Activated B cell treated with CpG ODN at 0.5 μM for 24 hours (primary cell): ENCODE results near the gene SLC35E1. TPM values are rescaled to one million over a fixed set of nuclear protein-coding genes. Genes with fewer than 3 reads are reported as not detected.

Source experiments
- ATAC-seq: fragments of 200-7000 bp; cut with Tn5 transposase; one replicate; pipeline ENCODE4 v1.10.0; 2021; ENCODE audit warnings: low read depth, mild to moderate bottlenecking, moderate library complexity
- CTCF ChIA-PET: fragments of 350-600 bp; sonication (Branson Sonifier 250); formaldehyde crosslinking; loops from one replicate; lab custom pipeline; 2021; ENCODE audit warnings: antibody characterized with exemption; lab: Charles Lee
- POLR2A ChIA-PET: fragments of 350-600 bp; sonication (Branson Sonifier 250); formaldehyde crosslinking; loops from one replicate; lab custom pipeline; 2021; ENCODE audit warnings: antibody characterized with exemption; lab: Charles Lee
- DNase-seq: peaks from one replicate; pipeline ENCODE4 v3.0.0; 2022
- H3K27ac Mint-ChIP-seq: one replicate; pipeline ENCODE4 v1.8.0; 2020; ENCODE audit warnings: mixed read lengths
- H3K27me3 Mint-ChIP-seq: one replicate; pipeline ENCODE4 v1.8.0; 2021; ENCODE audit warnings: mixed read lengths
- H3K36me3 Mint-ChIP-seq: one replicate; pipeline ENCODE4 v1.8.0; 2021; ENCODE audit warnings: low read depth, mixed read lengths
- H3K4me1 Mint-ChIP-seq: one replicate; pipeline ENCODE4 v1.8.0; 2021; ENCODE audit warnings: mixed read lengths
- H3K4me3 Mint-ChIP-seq: one replicate; pipeline ENCODE4 v1.8.0; 2020; ENCODE audit warnings: mild to moderate bottlenecking, mixed read lengths
- H3K9me3 Mint-ChIP-seq: one replicate; pipeline ENCODE4 v1.8.0; 2020; ENCODE audit warnings: mixed read lengths
- intact Hi-C: fragments of 100-400 bp; cut with micrococcal nuclease; formaldehyde crosslinking; loops from one replicate; pipeline ENCODE4 v1.15.1; 2024
- total RNA-seq: library from RNA; stranded (reverse); gene quantifications from 2 replicates; pipeline ENCODE4 v1.2.3, GENCODE V29; 2022
- TF ChIP-seq, protein P1 (sequence below): fragments of 200-600 bp; IDR thresholded peaks from one replicate; pipeline ENCODE4 v1.8.0; 2022; ENCODE audit warnings: antibody characterized with exemption, mild to moderate bottlenecking

The SLC35E1 gene
- total RNA-seq, 1 donor from 2014 or later, result 51.7 TPM

DNA sequence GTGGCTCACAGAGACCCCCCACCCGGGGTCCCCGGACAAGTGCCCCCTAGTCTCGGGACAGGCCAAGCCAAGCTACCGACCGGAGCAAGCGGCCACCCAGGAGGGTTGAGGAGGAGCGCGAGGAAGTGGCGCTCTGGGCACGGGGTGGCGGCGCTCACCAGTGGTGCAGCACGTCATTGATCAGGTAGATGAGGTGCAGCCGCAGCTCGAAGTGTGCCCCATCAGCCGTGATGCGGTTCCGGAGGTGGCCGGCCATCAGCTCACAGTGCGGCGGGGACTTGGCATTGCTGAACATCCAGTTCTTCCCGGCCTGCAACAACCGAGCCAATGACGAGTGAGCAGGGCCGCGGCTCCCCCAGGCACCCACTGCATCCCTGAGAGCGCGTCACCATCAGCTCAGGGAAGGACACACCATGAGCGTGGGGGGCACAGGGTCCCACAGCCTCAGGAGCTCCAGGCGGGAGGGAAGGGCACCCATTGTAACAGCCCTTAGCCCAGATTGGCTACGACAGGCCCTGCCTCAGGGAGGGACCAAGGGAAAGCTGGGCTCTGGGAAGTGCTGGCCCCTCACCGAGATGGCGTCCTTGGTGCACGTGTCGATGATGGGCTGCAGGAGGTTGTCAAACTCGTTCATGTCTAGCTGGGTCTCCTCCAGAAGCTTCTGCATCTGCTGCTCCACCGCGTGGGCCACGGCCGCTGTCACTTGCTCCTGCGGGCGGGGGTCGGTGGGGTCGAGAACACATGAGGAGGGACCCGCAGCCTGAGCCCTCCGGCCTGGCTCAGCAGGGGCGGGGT, 39.6 kb downstream of the SLC35E1 start:
- Mint-ChIP-seq H3K27ac (no peak overlapping the region), H3K4me1 (peaks cover 5% of the 10 kb centered on the region), H3K4me3 (no peak overlapping the region), H3K27me3 (no peaks in the 10 kb centered on the region), H3K36me3 (peaks cover 93% of the 10 kb centered on the region), H3K9me3 (no peaks in the 10 kb centered on the region)
- POLR2A ChIA-PET, result interaction anchor here (0.6 to 0.9 kb wide), 2 partner anchors 9 to 105 kb away, joined by 4 to 5 read pairs; no protein-coding TSS in a partner anchor
- TF ChIP-seq, protein P1, sequence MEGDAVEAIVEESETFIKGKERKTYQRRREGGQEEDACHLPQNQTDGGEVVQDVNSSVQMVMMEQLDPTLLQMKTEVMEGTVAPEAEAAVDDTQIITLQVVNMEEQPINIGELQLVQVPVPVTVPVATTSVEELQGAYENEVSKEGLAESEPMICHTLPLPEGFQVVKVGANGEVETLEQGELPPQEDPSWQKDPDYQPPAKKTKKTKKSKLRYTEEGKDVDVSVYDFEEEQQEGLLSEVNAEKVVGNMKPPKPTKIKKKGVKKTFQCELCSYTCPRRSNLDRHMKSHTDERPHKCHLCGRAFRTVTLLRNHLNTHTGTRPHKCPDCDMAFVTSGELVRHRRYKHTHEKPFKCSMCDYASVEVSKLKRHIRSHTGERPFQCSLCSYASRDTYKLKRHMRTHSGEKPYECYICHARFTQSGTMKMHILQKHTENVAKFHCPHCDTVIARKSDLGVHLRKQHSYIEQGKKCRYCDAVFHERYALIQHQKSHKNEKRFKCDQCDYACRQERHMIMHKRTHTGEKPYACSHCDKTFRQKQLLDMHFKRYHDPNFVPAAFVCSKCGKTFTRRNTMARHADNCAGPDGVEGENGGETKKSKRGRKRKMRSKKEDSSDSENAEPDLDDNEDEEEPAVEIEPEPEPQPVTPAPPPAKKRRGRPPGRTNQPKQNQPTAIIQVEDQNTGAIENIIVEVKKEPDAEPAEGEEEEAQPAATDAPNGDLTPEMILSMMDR, result no peak
- no peak for ATAC-seq
- intact Hi-C loops, result no loop called here
- CTCF ChIA-PET, result no interaction called here
- no peak for DNase-seq

DNA sequence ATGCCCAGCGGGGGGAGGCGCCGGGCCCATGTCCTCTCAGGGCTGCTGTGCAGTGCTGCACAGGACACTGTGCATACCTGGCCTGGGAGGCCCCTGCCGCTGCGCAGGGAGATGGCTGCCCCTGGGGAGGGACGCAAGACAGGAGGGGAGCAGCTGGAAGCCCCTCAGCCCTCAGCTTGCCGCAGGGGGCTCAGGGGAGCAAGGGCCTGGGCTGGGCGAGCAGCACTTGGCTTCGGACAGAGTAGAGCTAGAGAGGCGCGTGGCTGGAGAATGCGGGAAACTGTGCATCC, 40.9 kb downstream of the SLC35E1 start:
- DNase-seq (no peak), ATAC-seq (no peak)
- H3K27ac Mint-ChIP-seq, result no peak overlapping the region
- CTCF ChIA-PET, result no interaction called here
- no peak overlapping the region for H3K4me3 Mint-ChIP-seq
- no peaks in the 10 kb centered on the region for H3K4me1 Mint-ChIP-seq
- POLR2A ChIA-PET, result no interaction called here
- H3K36me3 Mint-ChIP-seq, result peaks cover 90% of the 10 kb centered on the region
- TF ChIP-seq, protein P1, result no peak
- no peaks in the 10 kb centered on the region for H3K9me3 Mint-ChIP-seq
- H3K27me3 Mint-ChIP-seq, result no peaks in the 10 kb centered on the region
- intact Hi-C loops, result no loop called here

DNA sequence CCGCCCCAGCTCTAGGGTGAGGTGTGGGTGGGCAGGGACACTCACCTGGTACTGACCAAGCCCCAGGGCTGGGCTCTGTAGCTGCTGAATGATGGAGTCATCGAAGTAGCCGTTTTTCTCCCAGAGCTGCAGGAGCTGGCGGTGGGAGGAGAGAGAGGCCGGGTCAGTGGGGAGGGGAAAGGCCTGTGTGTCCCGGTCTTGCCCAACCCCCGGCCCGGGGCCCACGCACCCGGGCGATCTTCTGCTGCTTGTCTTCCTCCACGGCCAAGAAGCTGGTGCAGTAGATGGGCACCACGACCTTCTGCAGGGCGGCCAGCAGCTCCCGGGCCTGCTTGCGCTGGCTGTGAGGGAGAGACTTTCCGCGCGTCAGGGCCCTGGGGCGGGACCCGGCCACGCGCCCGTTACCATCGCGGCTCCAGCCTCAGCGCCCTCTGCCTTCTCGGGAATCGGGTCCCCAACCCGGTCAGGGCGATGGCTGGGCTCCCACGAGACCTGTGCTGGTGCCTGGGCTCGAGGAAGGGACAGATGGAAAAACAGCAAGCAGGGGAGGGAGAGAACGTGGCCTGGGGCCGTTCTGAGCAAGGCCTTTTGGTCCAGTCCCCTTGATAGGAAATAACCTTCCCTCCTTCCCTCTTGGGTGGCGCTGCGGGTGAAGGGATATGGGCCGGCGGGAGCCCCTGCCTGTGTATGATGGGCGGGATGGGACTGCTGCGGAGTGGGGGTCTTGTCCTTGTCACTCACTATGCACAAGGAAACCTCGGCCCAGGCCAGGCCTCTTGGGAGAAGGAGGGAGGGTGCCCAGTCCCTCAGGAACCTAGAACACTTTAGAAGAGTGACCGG, 41.5 kb downstream of the SLC35E1 start:
- Mint-ChIP-seq H3K27ac (no peak overlapping the region), H3K4me1 (no peaks in the 10 kb centered on the region), H3K9me3 (no peaks in the 10 kb centered on the region), H3K27me3 (no peaks in the 10 kb centered on the region), H3K4me3 (no peak overlapping the region), H3K36me3 (peaks cover 90% of the 10 kb centered on the region)
- ChIA-PET POLR2A (no interaction called here), CTCF (no interaction called here)
- no peak for DNase-seq
- no peak for ATAC-seq
- TF ChIP-seq, protein P1, result no peak
- intact Hi-C loops, result no loop called here

DNA sequence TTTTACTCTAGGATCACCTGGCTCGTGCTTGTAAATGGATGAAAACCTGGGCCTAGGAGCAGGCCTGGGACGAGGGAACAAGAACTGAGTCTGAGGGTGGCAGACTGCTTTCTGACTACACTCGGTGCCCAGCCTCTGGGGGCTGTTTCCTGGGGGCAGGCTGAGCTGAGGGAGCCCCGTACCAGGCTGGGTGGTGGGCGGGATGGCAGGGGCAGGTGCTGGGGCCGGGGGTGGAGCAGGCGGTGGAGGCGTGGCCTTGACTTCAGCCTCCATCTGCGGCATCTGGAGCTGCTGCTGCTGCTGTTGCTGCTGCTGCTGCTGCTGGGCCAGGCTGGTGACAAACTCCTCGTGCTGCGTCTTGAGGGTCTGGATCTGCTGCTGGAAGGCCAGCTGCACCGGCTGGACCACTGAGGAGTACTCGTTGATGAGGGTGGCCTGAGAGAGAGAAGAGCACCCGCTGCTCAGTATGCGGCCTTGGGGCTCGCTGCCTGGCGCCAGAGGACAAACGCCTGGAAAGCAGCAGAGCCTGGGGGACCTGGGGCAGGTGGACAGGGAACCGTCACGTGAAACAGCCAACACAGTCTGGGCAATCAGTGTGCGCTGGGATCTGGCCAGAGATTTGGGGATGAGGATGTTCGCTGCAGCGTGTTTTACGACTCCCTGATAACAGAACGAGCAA, 42.6 kb downstream of the SLC35E1 start:
- ATAC-seq (no peak), DNase-seq (no peak)
- ChIA-PET POLR2A (no interaction called here), CTCF (no interaction called here)
- Mint-ChIP-seq H3K36me3 (peaks cover 90% of the 10 kb centered on the region), H3K4me1 (no peaks in the 10 kb centered on the region), H3K27me3 (no peaks in the 10 kb centered on the region), H3K27ac (no peak overlapping the region), H3K4me3 (no peak overlapping the region), H3K9me3 (no peaks in the 10 kb centered on the region)
- TF ChIP-seq, protein P1, result no peak
- intact Hi-C loops, result no loop called here
